Natural killer cell (primary cell): ENCODE results near the gene PDPN. TPM values are rescaled to one million over a fixed set of nuclear protein-coding genes. Genes with fewer than 3 reads are reported as not detected.

Experiments used
- ATAC-seq, 3 donors: fragments of 150-1000 bp in 2 of 3; fragments of 200-7000 bp in 1 of 3; cut with Tn5 transposase; 1 replicate in 1 of 3; 2 replicates in 2 of 3; pipeline ENCODE4 v1.10.0; 2021; ENCODE audit warnings: mild to moderate bottlenecking in 2 of 3, moderate library complexity in 2 of 3
- DNase-seq, 2 donors: peaks; one replicate each; pipeline versions ENCODE4 v3.0.0 to v3.0.0-alpha.2; 2013 to 2021; ENCODE audit warnings: mixed read lengths in 1 of 2
- H3K27ac ChIP-seq: one replicate; pipeline ENCODE4 v1.5.1; 2013; ENCODE audit warnings: mild to moderate bottlenecking, low read length
- H3K27me3 ChIP-seq: one replicate; pipeline ENCODE4 v1.6.1; 2013; ENCODE audit warnings: low read length; ENCODE audit not compliant: control insufficient read depth, insufficient read depth
- H3K36me3 ChIP-seq: one replicate; pipeline ENCODE4 v1.6.1; 2013; ENCODE audit warnings: low read length; ENCODE audit not compliant: control insufficient read depth, insufficient read depth
- H3K4me1 ChIP-seq: one replicate; pipeline ENCODE4 v1.6.1; 2013; ENCODE audit warnings: low read length; ENCODE audit not compliant: control insufficient read depth, insufficient read depth
- H3K4me3 ChIP-seq: one replicate; pipeline ENCODE4 v1.5.1; 2013; ENCODE audit warnings: low read length
- H3K9me3 ChIP-seq: one replicate; pipeline ENCODE4 v1.6.1; 2013; ENCODE audit warnings: low read length; ENCODE audit not compliant: control insufficient read depth, insufficient read depth
- H3K27ac Mint-ChIP-seq, 2 donors: one replicate each; pipeline ENCODE4 v1.8.0; 2022; ENCODE audit warnings: mild to moderate bottlenecking in 2 of 2, mixed read lengths in 2 of 2, moderate library complexity in 1 of 2
- H3K27me3 Mint-ChIP-seq, 2 donors: one replicate each; pipeline ENCODE4 v1.8.0; 2022; ENCODE audit warnings: low read depth in 2 of 2, mixed read lengths in 2 of 2
- H3K36me3 Mint-ChIP-seq: one replicate; pipeline ENCODE4 v1.8.0; 2022; ENCODE audit warnings: mixed read lengths
- H3K4me1 Mint-ChIP-seq, 2 donors: one replicate each; pipeline ENCODE4 v1.8.0; 2022; ENCODE audit warnings: mixed read lengths in 2 of 2
- H3K4me3 Mint-ChIP-seq: one replicate; pipeline ENCODE4 v1.8.0; 2022; ENCODE audit warnings: mild to moderate bottlenecking, moderate library complexity, mixed read lengths
- H3K9me3 Mint-ChIP-seq, 2 donors: one replicate each; pipeline ENCODE4 v1.8.0; 2022; ENCODE audit warnings: mixed read lengths in 2 of 2
- WGBS: methylation state at CpG from one replicate; pipeline ENCODE4 v1.1.7; 2013; ENCODE audit warnings: missing lambda C conversion rate; ENCODE audit not compliant: insufficient coverage; 5-methylcytosine and 5-hydroxymethylcytosine counted together
- intact Hi-C: fragments of 100-400 bp; cut with micrococcal nuclease; formaldehyde crosslinking; loops from one replicate; pipeline ENCODE4 v1.14.2; 2022
- total RNA-seq, 4 donors: library from RNA; stranded (reverse); fragments of 120-200 nt in 1 of 4; gene quantifications; one replicate each; pipeline versions ENCODE4 v1.2.3 to v1.2.4, GENCODE V29; 2013 to 2022
- TF ChIP-seq, protein P1 (sequence below): fragments of 200-600 bp; IDR thresholded peaks from one replicate; pipeline ENCODE4 v1.8.0; 2022; ENCODE audit warnings: antibody characterized with exemption

PDPN gene
- total RNA-seq, 3 donors from 2014 or later (not counting 1 experiment from before 2014, with no cell fraction given) = not detected

DNA sequence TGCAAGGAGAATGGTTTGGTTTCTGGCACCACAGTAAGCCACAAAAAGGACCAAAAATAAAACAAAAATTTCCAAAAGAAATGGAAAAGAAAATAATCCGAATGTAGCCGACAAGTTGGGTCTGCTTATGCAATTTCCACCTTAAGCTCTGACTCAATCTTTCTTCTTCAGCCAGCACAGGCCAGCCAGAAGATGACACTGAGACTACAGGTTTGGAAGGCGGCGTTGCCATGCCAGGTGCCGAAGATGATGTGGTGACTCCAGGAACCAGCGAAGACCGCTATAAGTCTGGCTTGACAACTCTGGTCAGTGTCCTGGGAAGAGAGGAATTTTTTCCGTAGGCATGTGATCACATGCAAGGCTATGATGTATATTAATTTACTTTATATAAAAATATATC lies 23.4 kb downstream of the PDPN start:
- 95% methylated on average over 7 of the region's 8 CpGs for WGBS
- ATAC-seq (no peak), DNase-seq (no peak)
- TF ChIP-seq, protein P1, sequence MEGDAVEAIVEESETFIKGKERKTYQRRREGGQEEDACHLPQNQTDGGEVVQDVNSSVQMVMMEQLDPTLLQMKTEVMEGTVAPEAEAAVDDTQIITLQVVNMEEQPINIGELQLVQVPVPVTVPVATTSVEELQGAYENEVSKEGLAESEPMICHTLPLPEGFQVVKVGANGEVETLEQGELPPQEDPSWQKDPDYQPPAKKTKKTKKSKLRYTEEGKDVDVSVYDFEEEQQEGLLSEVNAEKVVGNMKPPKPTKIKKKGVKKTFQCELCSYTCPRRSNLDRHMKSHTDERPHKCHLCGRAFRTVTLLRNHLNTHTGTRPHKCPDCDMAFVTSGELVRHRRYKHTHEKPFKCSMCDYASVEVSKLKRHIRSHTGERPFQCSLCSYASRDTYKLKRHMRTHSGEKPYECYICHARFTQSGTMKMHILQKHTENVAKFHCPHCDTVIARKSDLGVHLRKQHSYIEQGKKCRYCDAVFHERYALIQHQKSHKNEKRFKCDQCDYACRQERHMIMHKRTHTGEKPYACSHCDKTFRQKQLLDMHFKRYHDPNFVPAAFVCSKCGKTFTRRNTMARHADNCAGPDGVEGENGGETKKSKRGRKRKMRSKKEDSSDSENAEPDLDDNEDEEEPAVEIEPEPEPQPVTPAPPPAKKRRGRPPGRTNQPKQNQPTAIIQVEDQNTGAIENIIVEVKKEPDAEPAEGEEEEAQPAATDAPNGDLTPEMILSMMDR = no peak
- H3K27me3 ChIP-seq = no peaks in the 10 kb centered on the region
- no peaks in the 10 kb centered on the region for H3K9me3 ChIP-seq
- H3K27ac ChIP-seq = no peak overlapping the region
- no peaks in the 10 kb centered on the region for H3K9me3 Mint-ChIP-seq
- no peaks in the 10 kb centered on the region for H3K4me1 Mint-ChIP-seq
- intact Hi-C loops = no loop called here
- no peaks in the 10 kb centered on the region for H3K36me3 ChIP-seq
- no peak overlapping the region for H3K27ac Mint-ChIP-seq
- no peaks in the 10 kb centered on the region for H3K36me3 Mint-ChIP-seq
- H3K4me3 Mint-ChIP-seq = no peak overlapping the region
- H3K4me1 ChIP-seq = no peaks in the 10 kb centered on the region
- no peak overlapping the region for H3K4me3 ChIP-seq
- H3K27me3 Mint-ChIP-seq = peaks cover 4 to 12% of the 10 kb centered on the region in 2 donors

DNA sequence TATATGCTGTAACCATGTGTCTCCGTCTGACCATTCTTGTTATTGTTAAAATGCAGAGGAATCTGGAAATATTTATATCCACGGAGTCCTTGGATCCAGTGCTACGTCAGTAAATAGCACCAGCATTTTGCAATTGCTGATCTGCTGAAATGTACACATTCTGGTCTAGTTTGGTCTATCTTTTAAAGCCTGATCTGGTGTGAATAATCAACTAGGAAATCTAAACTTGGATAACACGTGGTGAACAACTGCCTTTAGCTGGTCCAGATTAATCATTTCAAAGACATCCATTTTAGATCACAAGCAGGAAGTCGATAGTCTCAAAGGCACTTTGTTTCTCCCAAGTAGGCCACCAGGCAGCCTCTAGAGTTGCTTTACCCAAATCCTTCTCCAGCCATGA lies 32.6 kb downstream of the PDPN start:
- Histone ChIP-seq H3K9me3 (no peaks in the 10 kb centered on the region), H3K27me3 (no peaks in the 10 kb centered on the region), H3K27ac (no peak overlapping the region), H3K4me3 (no peak overlapping the region), H3K36me3 (no peaks in the 10 kb centered on the region), H3K4me1 (no peaks in the 10 kb centered on the region)
- Mint-ChIP-seq H3K36me3 (no peaks in the 10 kb centered on the region), H3K27me3 (peaks cover 11 to 12% of the 10 kb centered on the region in 2 donors), H3K4me1 (no peaks in the 10 kb centered on the region), H3K9me3 (no peaks in the 10 kb centered on the region), H3K27ac (no peak overlapping the region), H3K4me3 (no peak overlapping the region)
- no peak for DNase-seq
- ATAC-seq = no peak
- intact Hi-C loops = no loop called here
- TF ChIP-seq, protein P1 = no peak
- WGBS = 81% methylated on average over 5 of the region's 5 CpGs

DNA sequence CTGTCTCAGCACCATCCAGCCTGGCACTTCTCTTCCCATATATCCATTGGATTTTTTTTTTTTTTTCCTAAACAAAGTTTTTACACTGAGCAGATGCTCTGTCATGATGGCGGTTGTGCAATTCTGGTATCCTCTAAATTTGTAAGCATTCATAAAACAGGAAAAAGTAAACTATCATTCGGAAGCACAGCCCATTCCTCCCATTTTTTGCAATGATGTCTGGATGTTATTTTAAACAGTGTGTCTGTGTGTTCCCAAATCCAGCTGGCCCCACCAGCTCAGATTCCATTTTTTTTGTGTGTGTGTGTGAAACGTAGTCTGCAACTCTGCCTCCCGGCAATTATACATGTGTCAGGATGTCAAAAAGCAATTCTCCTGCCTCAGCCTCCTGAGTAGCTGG lies 33.5 kb downstream of the PDPN start:
- Histone ChIP-seq H3K27ac (no peak overlapping the region), H3K27me3 (no peaks in the 10 kb centered on the region), H3K4me3 (no peak overlapping the region), H3K36me3 (no peaks in the 10 kb centered on the region), H3K4me1 (no peaks in the 10 kb centered on the region), H3K9me3 (no peaks in the 10 kb centered on the region)
- intact Hi-C loops = no loop called here
- H3K4me3 Mint-ChIP-seq = no peak overlapping the region
- DNase-seq = no peak
- no peak overlapping the region for H3K27ac Mint-ChIP-seq
- WGBS = 94% methylated on average over 4 of the region's 4 CpGs
- no peaks in the 10 kb centered on the region for H3K36me3 Mint-ChIP-seq
- H3K27me3 Mint-ChIP-seq = peaks cover 12% of the 10 kb centered on the region in 2 donors
- no peaks in the 10 kb centered on the region for H3K4me1 Mint-ChIP-seq
- H3K9me3 Mint-ChIP-seq = no peaks in the 10 kb centered on the region
- no peak for ATAC-seq
- TF ChIP-seq, protein P1 = no peak

DNA sequence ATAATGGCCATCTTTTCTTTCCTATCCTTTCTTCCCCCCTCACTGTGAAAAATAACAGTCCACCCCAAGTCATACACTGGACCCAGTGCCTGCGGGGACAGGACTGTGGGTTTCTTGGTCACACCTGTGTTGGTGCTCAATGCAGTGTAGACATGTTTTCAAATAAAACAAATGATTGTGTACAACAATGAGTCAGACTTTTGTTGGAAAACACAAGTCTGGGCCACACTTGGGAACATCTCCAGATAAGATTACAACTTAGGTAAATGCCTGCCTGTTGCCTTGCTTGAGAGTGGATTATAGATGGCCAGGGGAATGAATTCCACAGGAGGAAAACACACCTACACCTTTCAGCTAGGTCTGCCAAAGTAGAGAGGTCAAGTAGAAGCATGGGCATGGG lies 34.1 kb downstream of the PDPN start:
- WGBS = 100% methylated on average over 1 of the region's 1 CpG
- Histone ChIP-seq H3K36me3 (no peaks in the 10 kb centered on the region), H3K27ac (no peak overlapping the region), H3K9me3 (no peaks in the 10 kb centered on the region), H3K27me3 (no peaks in the 10 kb centered on the region), H3K4me1 (no peaks in the 10 kb centered on the region), H3K4me3 (no peak overlapping the region)
- intact Hi-C loops = no loop called here
- DNase-seq (no peak), ATAC-seq (no peak)
- TF ChIP-seq, protein P1 = no peak
- Mint-ChIP-seq H3K4me3 (no peak overlapping the region), H3K36me3 (no peaks in the 10 kb centered on the region), H3K4me1 (no peaks in the 10 kb centered on the region), H3K27me3 (peaks cover 12% of the 10 kb centered on the region in 2 donors), H3K27ac (no peak overlapping the region), H3K9me3 (no peaks in the 10 kb centered on the region)
